Kidney (tissue), 14 donors: ENCODE measurements around the gene RAB3D. TPM values are rescaled to one million over a fixed set of nuclear protein-coding genes. Genes with fewer than 3 reads are reported as not detected.

Experiments used
- DNase-seq, 5 donors: peaks; one replicate each; pipeline ENCODE4 v3.0.0-alpha.2; 2013 to 2020
- FAIRE-seq: peaks from 2 replicates; lab custom pipeline; 2012; peaks lifted over from hg19 to GRCh38; lab: Jason Lieb, UNC
- H3K27ac ChIP-seq, 2 donors: one replicate each; pipeline ENCODE4 v1.7.0; 2013; ENCODE audit warnings: low read depth in 2 of 2, low read length in 2 of 2, inconsistent platforms in 1 of 2
- H3K27me3 ChIP-seq: one replicate; pipeline ENCODE4 v1.7.1; 2013; ENCODE audit warnings: low read length, inconsistent platforms; ENCODE audit not compliant: control insufficient read depth, insufficient read depth
- H3K36me3 ChIP-seq, 3 donors: one replicate each; pipeline versions ENCODE4 v1.7.0 to v1.7.1; 2013; ENCODE audit warnings: low read length in 3 of 3, control low read depth in 1 of 3, inconsistent platforms in 1 of 3; ENCODE audit not compliant: insufficient read depth in 3 of 3, control insufficient read depth in 2 of 3
- H3K4me1 ChIP-seq, 3 donors: one replicate each; pipeline versions ENCODE4 v1.7.0 to v1.7.1; 2013; ENCODE audit warnings: low read length in 3 of 3, inconsistent platforms in 1 of 3, low read depth in 1 of 3; ENCODE audit not compliant: control insufficient read depth in 2 of 3, insufficient read depth in 2 of 3
- H3K4me3 ChIP-seq, 3 donors: one replicate each; pipeline versions ENCODE4 v1.7.0 to v1.8.1; 2013; ENCODE audit warnings: low read length in 3 of 3, control low read depth in 1 of 3, inconsistent platforms in 1 of 3
- H3K9ac ChIP-seq, 3 donors: one replicate each; pipeline versions ENCODE4 v1.7.0 to v1.7.1; 2013; ENCODE audit warnings: low read length in 3 of 3, control low read depth in 1 of 3, inconsistent platforms in 1 of 3
- H3K9me3 ChIP-seq, 3 donors: one replicate each; pipeline versions ENCODE4 v1.7.0 to v1.7.1; 2013; ENCODE audit warnings: low read length in 3 of 3, control low read depth in 1 of 3, inconsistent platforms in 1 of 3; ENCODE audit not compliant: control insufficient read depth in 2 of 3, insufficient read depth in 1 of 3
- intact Hi-C: fragments of 100-400 bp; cut with DNase I; formaldehyde crosslinking; loops from one replicate; pipeline ENCODE4 v1.11.1; 2022
- polyA plus RNA-seq: library from polyadenylated mRNA; stranded (reverse); fragments of 350-450 nt; fragmentation: Illumina TruSeq; extraction: RNeasy Lipid Tissue Mini Kit (QIAGEN cat#74804); gene quantifications from one replicate; pipeline ENCODE4 v1.2.3, GENCODE V29; 2014; ENCODE audit warnings: low read depth, low replicate concordance; ENCODE audit not compliant: insufficient read depth
- total RNA-seq: library from RNA; stranded (reverse); fragmentation: NEBNext Ultra II Directional; extraction: Animal tissue kit (Norgen Biotek cat#: 25700); gene quantifications from one replicate; pipeline ENCODE4 v1.2.1, GENCODE V29; 2021
- TF ChIP-seq, protein P1 (sequence below): IDR thresholded peaks from 3 replicates; pipeline ENCODE4 v1.5.1; 2012; ENCODE audit warnings: mild to moderate bottlenecking, moderate library complexity, borderline replicate concordance; ENCODE audit not compliant: insufficient read depth; ENCODE audit errors: extremely low read depth
- donor health status: control.
- donor health status: control.
- donor health status: control.
- donor health status: control.
- donor health status: control.
- donor health status: DM: yes; HTN: yes; CAD: no.
- donor health status: Normal renal cell carcinoma (clear cell type).

RAB3D gene
- total and polyA plus RNA-seq, 2 donors from 2014 or later, result 8.3 to 80.4 TPM

DNA sequence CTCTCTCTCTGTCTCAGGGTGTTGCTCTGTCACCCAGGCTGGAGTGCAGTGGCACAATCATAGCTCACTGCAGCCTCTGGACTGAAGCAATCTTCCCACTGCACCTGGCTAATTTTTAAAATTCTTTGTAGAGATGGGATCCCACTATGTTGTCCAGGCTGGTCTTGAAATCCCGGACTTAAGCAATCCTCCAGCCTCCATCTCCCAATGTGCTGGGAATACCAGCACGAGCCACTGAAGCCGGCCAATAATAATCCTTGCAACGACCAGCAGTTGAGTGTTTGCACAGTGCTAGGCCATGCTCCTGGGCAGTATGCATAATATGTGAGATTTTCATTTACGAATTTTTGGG lies 45.3 kb upstream of the RAB3D start:
- Histone ChIP-seq H3K4me3 (no peak overlapping the region), H3K9me3 (no peaks in the 10 kb centered on the region), H3K9ac (no peak overlapping the region), H3K4me1 (peaks cover 0 to 26% (median 0%) of the 10 kb centered on the region in 3 donors), H3K27me3 (peaks cover 7% of the 10 kb centered on the region), H3K27ac (no peak overlapping the region), H3K36me3 (no peaks in the 10 kb centered on the region)
- FAIRE-seq (no peak), DNase-seq (no peak)
- intact Hi-C loops, result no loop called here
- TF ChIP-seq, protein P1, sequence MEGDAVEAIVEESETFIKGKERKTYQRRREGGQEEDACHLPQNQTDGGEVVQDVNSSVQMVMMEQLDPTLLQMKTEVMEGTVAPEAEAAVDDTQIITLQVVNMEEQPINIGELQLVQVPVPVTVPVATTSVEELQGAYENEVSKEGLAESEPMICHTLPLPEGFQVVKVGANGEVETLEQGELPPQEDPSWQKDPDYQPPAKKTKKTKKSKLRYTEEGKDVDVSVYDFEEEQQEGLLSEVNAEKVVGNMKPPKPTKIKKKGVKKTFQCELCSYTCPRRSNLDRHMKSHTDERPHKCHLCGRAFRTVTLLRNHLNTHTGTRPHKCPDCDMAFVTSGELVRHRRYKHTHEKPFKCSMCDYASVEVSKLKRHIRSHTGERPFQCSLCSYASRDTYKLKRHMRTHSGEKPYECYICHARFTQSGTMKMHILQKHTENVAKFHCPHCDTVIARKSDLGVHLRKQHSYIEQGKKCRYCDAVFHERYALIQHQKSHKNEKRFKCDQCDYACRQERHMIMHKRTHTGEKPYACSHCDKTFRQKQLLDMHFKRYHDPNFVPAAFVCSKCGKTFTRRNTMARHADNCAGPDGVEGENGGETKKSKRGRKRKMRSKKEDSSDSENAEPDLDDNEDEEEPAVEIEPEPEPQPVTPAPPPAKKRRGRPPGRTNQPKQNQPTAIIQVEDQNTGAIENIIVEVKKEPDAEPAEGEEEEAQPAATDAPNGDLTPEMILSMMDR, result no peak

DNA sequence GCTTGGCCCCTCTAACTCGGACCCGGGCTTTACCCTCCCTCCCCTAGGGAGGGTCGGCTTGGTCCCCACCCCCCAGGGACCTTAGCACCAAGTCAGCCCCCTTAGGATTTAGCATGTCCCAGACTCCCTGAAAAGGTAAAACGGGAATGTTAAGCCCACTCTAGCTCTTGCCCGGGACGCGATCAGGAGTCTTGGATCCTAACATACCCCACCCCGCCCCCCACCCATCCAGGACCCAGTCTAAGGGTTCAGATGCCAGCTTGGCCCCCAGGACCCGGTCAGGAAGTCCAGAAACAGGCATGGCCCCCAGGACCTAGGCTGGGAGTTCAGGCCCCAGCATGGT lies 44.2 kb upstream of the RAB3D start:
- TF ChIP-seq, protein P1, result no peak
- H3K36me3 ChIP-seq, result no peaks in the 10 kb centered on the region
- intact Hi-C loops, result no loop called here
- peak in 1 of 5 donors; percentile 23 for DNase-seq
- H3K9ac ChIP-seq, result peak overlapping the region in 1 of 3 donors; percentile 34
- FAIRE-seq, result no peak
- H3K27me3 ChIP-seq, result peaks cover 7% of the 10 kb centered on the region
- H3K27ac ChIP-seq, result peak overlapping the region; percentile 51 to 59
- H3K9me3 ChIP-seq, result no peaks in the 10 kb centered on the region
- H3K4me1 ChIP-seq, result peaks cover 0 to 26% (median 0%) of the 10 kb centered on the region in 3 donors
- peak overlapping the region in 1 of 3 donors; percentile 46 for H3K4me3 ChIP-seq

DNA sequence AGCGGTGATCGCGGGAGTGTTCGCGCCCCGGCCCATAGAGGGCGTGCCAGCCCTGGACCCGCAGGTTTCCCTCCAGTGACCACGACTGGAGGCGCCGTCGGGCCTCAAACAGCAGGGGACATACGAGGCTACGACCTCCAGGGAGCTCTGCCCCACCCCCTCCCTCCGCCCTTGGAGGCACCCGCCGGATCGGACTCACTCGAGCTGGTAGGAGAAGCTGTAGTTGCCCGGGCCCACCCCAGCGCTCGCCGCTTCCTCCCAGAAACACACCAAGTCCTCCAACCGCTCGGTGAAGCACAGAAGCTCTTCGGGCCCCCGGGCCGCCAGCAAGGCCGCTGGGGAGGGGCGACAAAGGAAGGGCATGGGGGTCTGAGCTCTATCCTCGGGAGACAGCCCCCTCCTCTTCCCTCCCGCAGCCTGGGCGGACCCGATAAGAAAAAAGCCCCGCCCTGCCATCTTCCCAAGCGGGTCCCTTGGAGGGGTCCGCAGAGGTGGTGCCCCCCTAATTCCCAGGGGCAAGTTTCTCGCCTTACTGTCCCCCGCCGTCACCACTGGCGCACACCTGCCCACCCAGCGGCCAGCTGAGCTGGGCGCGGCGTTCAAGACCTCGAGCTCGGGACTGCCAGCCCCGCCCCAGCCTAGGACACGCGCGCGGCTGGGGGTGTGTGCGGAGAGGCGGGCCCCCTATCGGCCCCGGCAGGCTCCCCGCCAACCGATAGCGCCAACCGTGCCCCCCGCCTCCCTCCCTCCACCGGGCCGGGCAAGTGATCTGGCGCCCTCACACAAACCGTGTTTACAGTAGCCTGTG lies 43.6 kb upstream of the RAB3D start:
- no peaks in the 10 kb centered on the region for H3K36me3 ChIP-seq
- H3K9me3 ChIP-seq, result no peaks in the 10 kb centered on the region
- peaks cover 7% of the 10 kb centered on the region for H3K27me3 ChIP-seq
- peak overlapping the region in 1 of 3 donors; percentile 34 for H3K9ac ChIP-seq
- peak overlapping the region; percentile 51 to 59 for H3K27ac ChIP-seq
- H3K4me1 ChIP-seq, result peaks cover 0 to 26% (median 0%) of the 10 kb centered on the region in 3 donors
- intact Hi-C loops, result no loop called here
- DNase-seq (peak; percentile 44 to 89 (median 68)), FAIRE-seq (no peak)
- TF ChIP-seq, protein P1, result peak; percentile 38
- peak overlapping the region in 1 of 3 donors; percentile 46 for H3K4me3 ChIP-seq
